ENCODE results near the gene MRPS31.
"Not testable (repeated sequence)": the region's sequence is repeated elsewhere in the genome, so short reads cannot be mapped to it uniquely, and the experiment has no call there.

DNA sequence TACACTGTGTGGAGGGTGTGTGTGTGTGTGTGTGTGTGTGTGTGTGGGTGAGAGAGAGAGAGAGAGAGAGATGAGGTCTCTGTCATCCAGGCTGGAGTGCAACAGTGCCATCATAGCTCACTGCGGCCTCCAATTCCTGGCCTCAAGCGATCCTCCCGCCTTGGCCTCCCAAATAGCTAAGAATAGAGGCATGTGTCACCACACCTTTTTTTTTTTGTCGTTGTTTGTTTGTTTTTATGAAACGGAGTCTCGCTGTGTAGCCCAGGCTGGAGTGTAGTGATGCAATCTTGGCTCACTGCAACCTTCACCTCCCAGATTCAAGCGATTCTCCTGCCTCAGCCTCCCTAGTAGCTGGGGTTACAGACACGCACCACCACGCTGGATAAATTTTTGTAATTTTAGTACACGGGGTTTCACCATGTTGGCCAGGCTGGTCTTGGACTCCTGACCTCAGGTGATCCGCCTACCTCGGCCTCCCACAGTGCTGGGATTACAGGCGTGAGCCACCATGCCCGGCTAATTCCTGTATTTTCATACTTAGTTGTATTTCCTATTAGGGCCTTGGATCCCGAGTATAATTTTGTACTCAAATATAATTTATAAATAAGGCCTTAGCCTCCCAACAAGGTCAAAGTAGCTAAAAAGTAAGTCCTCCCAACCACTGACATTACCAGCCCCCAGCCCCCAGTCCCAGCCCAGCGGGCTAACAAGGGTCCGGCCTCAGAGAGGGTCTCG lies 17.7 kb upstream of the MRPS31 start:
- not testable (repeated sequence) for TF ChIP-seq POLR2A (IDR thresholded peaks at IDR 0.05; ENCODE audit: low read depth, low read length); POLR2AphosphoS5 (IDR thresholded peaks at IDR 0.05; ENCODE audit: low read depth, low read length); TAF1 (IDR thresholded peaks at IDR 0.05; ENCODE audit: borderline replicate concordance, low read depth, low read length)
